Chondrocyte (in vitro differentiated cells): ENCODE measurements around the gene FOXS1. TPM values are rescaled to one million over a fixed set of nuclear protein-coding genes. Genes with fewer than 3 reads are reported as not detected.

ENCODE experiments used
- DNase-seq: peaks from one replicate; pipeline ENCODE4 v3.0.0; 2021; ENCODE audit warnings: mixed read lengths, low spot score
- H3K27ac Mint-ChIP-seq: one replicate; pipeline ENCODE4 v1.8.0; 2021; ENCODE audit warnings: mild to moderate bottlenecking, moderate library complexity, mixed read lengths; ENCODE audit not compliant: unreplicated experiment
- H3K27me3 Mint-ChIP-seq: 2 replicates; pipeline ENCODE4 v1.8.0; 2021; ENCODE audit warnings: low read depth, mixed read lengths
- H3K36me3 Mint-ChIP-seq: 2 replicates; pipeline ENCODE4 v1.8.0; 2021; ENCODE audit warnings: low read depth, mixed read lengths
- H3K4me1 Mint-ChIP-seq: 2 replicates; pipeline ENCODE4 v1.8.0; 2021; ENCODE audit warnings: low read depth, mild to moderate bottlenecking, mixed read lengths
- H3K4me3 Mint-ChIP-seq: one replicate; pipeline ENCODE4 v1.8.0; 2021; ENCODE audit warnings: mild to moderate bottlenecking, moderate library complexity, mixed read lengths; ENCODE audit not compliant: unreplicated experiment
- H3K9me3 Mint-ChIP-seq: 2 replicates; pipeline ENCODE4 v1.8.0; 2021; ENCODE audit warnings: low read depth, mixed read lengths
- CTCF ChIP-seq: fragments of 200-600 bp; sonication (generic); IDR thresholded peaks from 2 replicates; pipeline ENCODE4 v1.5.0; 2021; ENCODE audit warnings: antibody characterized with exemption, mild to moderate bottlenecking, moderate library complexity
- total RNA-seq: library from RNA; stranded (reverse); gene quantifications from 3 replicates; pipeline ENCODE4 v1.2.1, GENCODE V29; 2021

FOXS1 gene
- total RNA-seq, 1 donor from 2014 or later = 192 TPM

DNA sequence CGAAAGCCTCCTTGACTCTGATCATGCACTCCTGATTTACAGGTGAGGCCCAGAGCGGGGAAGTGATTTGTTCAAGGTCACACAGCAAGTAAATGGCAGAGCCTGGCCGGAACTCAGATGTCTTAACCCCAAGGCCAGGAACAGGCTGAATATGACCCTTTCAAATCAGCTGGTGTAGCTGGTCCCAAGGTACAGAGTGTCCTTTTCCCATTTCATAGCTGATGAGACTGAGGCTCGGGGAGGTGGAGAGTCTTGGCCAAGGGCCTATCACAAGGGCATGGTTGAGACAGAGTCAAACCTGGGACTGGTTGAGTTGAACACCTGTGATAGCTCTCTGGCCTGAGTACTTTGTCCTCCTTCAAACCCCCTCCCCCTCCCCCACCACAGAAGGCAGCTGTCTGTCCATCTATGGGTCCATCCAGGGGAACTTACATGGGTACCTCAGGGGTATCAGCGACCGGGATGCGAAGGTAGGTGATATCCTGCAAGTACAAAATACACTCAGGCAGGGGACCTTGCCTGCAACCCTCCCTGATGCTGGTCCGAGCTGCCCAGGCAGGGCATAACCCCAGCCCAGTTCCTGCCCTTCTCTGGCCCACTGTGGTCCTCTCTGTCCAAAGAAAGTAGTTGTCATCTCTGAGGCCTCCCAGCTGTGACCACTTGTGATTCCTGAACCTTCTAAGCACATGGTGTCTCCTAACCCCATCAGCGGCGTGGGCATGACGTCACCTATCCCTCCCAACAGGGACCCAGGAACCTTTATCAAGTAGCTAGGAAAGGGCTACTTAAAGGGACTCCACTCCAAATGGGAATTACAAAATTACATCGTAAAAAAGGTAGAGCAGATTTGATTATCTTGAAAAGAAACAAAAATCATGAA, 19.4 kb upstream of the FOXS1 start:
- no peak overlapping the region for H3K4me3 Mint-ChIP-seq
- H3K4me1 Mint-ChIP-seq = peaks cover 32% of the 10 kb centered on the region
- H3K9me3 Mint-ChIP-seq = no peaks in the 10 kb centered on the region
- no peak for DNase-seq
- peaks cover 11% of the 10 kb centered on the region for H3K27me3 Mint-ChIP-seq
- H3K36me3 Mint-ChIP-seq = peaks cover 2% of the 10 kb centered on the region
- TF ChIP-seq CTCF = no peak
- H3K27ac Mint-ChIP-seq = no peak overlapping the region

- H3K9me3 Mint-ChIP-seq = no peaks in the 10 kb centered on the region
- TF ChIP-seq CTCF = no peak
- no peak overlapping the region for H3K4me3 Mint-ChIP-seq
- peaks cover 19% of the 10 kb centered on the region for H3K4me1 Mint-ChIP-seq
- no peak overlapping the region for H3K27ac Mint-ChIP-seq
- no peak for DNase-seq
- H3K27me3 Mint-ChIP-seq = peaks cover 21% of the 10 kb centered on the region
- peaks cover 2% of the 10 kb centered on the region for H3K36me3 Mint-ChIP-seq
Measured at GRCh38 chr20:31863296-31864085, 18.1 kb upstream of the FOXS1 start.

- Mint-ChIP-seq H3K4me3 (no peak overlapping the region), H3K27ac (no peak overlapping the region), H3K27me3 (peaks cover 28% of the 10 kb centered on the region), H3K4me1 (peaks cover 12% of the 10 kb centered on the region), H3K36me3 (peaks cover 2% of the 10 kb centered on the region), H3K9me3 (no peaks in the 10 kb centered on the region)
- no peak for TF ChIP-seq CTCF
- DNase-seq = no peak
Measured at GRCh38 chr20:31862506-31862905, 17.1 kb upstream of the FOXS1 start.

DNA sequence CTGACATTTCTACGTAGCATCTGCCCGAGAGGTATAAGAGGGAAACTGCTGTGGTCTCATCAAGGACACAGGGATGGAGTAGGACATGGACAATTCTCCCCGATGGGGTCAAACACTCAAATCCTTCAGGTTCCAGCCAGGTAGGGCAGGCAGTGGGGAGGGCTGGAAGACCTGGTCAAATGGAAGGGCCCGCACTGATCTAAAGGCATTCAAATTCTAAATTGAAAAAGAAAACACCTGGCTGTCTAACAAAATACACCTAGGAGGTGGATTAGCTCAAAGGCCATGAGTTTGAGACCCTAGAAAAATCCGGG, 16.7 kb upstream of the FOXS1 start:
- peak overlapping the region; percentile 73 for H3K4me3 Mint-ChIP-seq
- no peak overlapping the region for H3K27ac Mint-ChIP-seq
- H3K27me3 Mint-ChIP-seq = peaks cover 31% of the 10 kb centered on the region
- H3K9me3 Mint-ChIP-seq = no peaks in the 10 kb centered on the region
- peaks cover 2% of the 10 kb centered on the region for H3K36me3 Mint-ChIP-seq
- DNase-seq = no peak
- H3K4me1 Mint-ChIP-seq = peaks cover 12% of the 10 kb centered on the region
- TF ChIP-seq CTCF = no peak

- Mint-ChIP-seq H3K4me1 (peaks cover 12% of the 10 kb centered on the region), H3K9me3 (no peaks in the 10 kb centered on the region)
Measured at GRCh38 chr20:31861385-31862156, 16.2 kb upstream of the FOXS1 start.

More at GRCh38 chr20:31861385-31862156, 16.2 kb upstream of the FOXS1 start:
- H3K36me3 Mint-ChIP-seq = peaks cover 2% of the 10 kb centered on the region
- peaks cover 31% of the 10 kb centered on the region for H3K27me3 Mint-ChIP-seq
- no peak for TF ChIP-seq CTCF
- H3K4me3 Mint-ChIP-seq = peak overlapping the region; percentile 73
- peak; percentile 61 for DNase-seq
- H3K27ac Mint-ChIP-seq = peak overlapping the region; percentile 38
